Measurements from ENCODE around the gene FNDC8. TPM values are rescaled to one million over a fixed set of nuclear protein-coding genes. Genes with fewer than 3 reads are reported as not detected.
"Not testable (repeated sequence)": the region's sequence is repeated elsewhere in the genome, so short reads cannot be mapped to it uniquely, and the experiment has no call there.

Gene FNDC8
- total RNA-seq, 1 experiment from 2014 or later: not detected

- ATAC-seq (no peak), DNase-seq (ENCODE audit: low spot score) (no peak)
- no peak for TF ChIP-seq ATF2 (CRISPR knock-in tag; IDR thresholded peaks at IDR 0.05; ENCODE audit: borderline replicate concordance, low read depth)
- TF ChIP-seq ZNF232 (CRISPR knock-in tag; IDR thresholded peaks at IDR 0.05): no peak
- TF ChIP-seq TEAD1 (CRISPR knock-in tag; IDR thresholded peaks at IDR 0.05): no peak
- TF ChIP-seq EMX1 (CRISPR knock-in tag; IDR thresholded peaks at IDR 0.05): no peak
- no peak for TF ChIP-seq ELF4 (CRISPR knock-in tag; IDR thresholded peaks at IDR 0.05; ENCODE audit: low read depth)
- TF ChIP-seq ZNF423 (CRISPR knock-in tag; IDR thresholded peaks at IDR 0.05): no peak
- TF ChIP-seq NR1H2 (CRISPR knock-in tag; IDR thresholded peaks at IDR 0.05): no peak
- no peak for TF ChIP-seq FOXK1 (CRISPR knock-in tag; IDR thresholded peaks at IDR 0.05)
- TF ChIP-seq STAT6 (CRISPR knock-in tag; conservative IDR thresholded peaks at IDR 0.05; ENCODE audit: low read depth): no peak
- TF ChIP-seq GTF2I (CRISPR knock-in tag; conservative IDR thresholded peaks at IDR 0.05): no peak
- TF ChIP-seq IRF2 (CRISPR knock-in tag; IDR thresholded peaks at IDR 0.05; ENCODE audit: borderline replicate concordance, low read depth): no peak
- no peak for TF ChIP-seq RORB (CRISPR knock-in tag; IDR thresholded peaks at IDR 0.05)
- TF ChIP-seq ATF3 (CRISPR knock-in tag; conservative IDR thresholded peaks at IDR 0.05): no peak
- TF ChIP-seq KAT7 (CRISPR knock-in tag; IDR thresholded peaks at IDR 0.05; ENCODE audit: borderline replicate concordance): no peak
- no peak for TF ChIP-seq JAZF1 (CRISPR knock-in tag; IDR thresholded peaks at IDR 0.05)
- no peak for TF ChIP-seq HMGA2 (CRISPR knock-in tag; IDR thresholded peaks at IDR 0.05)
- TF ChIP-seq NFYB (CRISPR knock-in tag; conservative IDR thresholded peaks at IDR 0.05; ENCODE audit: low read depth): no peak
- TF ChIP-seq ETV6 (CRISPR knock-in tag; IDR thresholded peaks at IDR 0.05): no peak
- Mint-ChIP-seq H3K4me1 (no peaks in the 10 kb centered on the region), H3K4me3 (no peak overlapping the region), H3K36me3 (peaks cover 22% of the 10 kb centered on the region), H3K9me3 (no peaks in the 10 kb centered on the region), H3K27ac (no peak overlapping the region), H3K27me3 (ENCODE audit: low read depth) (no peaks in the 10 kb centered on the region)
- CTCF ChIA-PET: interaction anchor here (1.2 to 1.8 kb wide), 2 partner anchors 14 to 16 kb away, joined by 5 to 7 read pairs; partner anchors contain the start of gene RAD51D
- POLR2A ChIA-PET: no interaction called here
Observed at GRCh38 chr17:35103271-35103670, 18.1 kb upstream of the FNDC8 start.

- DNase-seq (ENCODE audit: low spot score) (no peak), ATAC-seq (no peak)
- TF ChIP-seq CREM (CRISPR knock-in tag; IDR thresholded peaks at IDR 0.05): no peak
- no peak for TF ChIP-seq ZSCAN18 (CRISPR knock-in tag; IDR thresholded peaks at IDR 0.05)
- no peak for TF ChIP-seq SMAD4 (CRISPR knock-in tag; IDR thresholded peaks at IDR 0.05)
- TF ChIP-seq HMGXB4 (CRISPR knock-in tag; IDR thresholded peaks at IDR 0.05): no peak
- TF ChIP-seq OVOL2 (CRISPR knock-in tag; IDR thresholded peaks at IDR 0.05; ENCODE audit: borderline replicate concordance): no peak
- no peak overlapping the region for H3K4me3 Mint-ChIP-seq
- no peak overlapping the region for H3K27ac Mint-ChIP-seq
- H3K36me3 Mint-ChIP-seq: peaks cover 22% of the 10 kb centered on the region
- no peaks in the 10 kb centered on the region for H3K9me3 Mint-ChIP-seq
- H3K4me1 Mint-ChIP-seq: no peaks in the 10 kb centered on the region
- no peaks in the 10 kb centered on the region for H3K27me3 Mint-ChIP-seq (ENCODE audit: low read depth)
- POLR2A ChIA-PET: no interaction called here
- CTCF ChIA-PET: no interaction called here
Observed at GRCh38 chr17:35104844-35105450, 16.5 kb upstream of the FNDC8 start.

GRCh38 chr17:35110791-35111190, 10.6 kb upstream of the FNDC8 start:
- POLR2A ChIA-PET, H3K4me3 Mint-ChIP-seq: not testable (repeated sequence)

More at GRCh38 chr17:35110791-35111190, 10.6 kb upstream of the FNDC8 start:
- not testable (repeated sequence) for H3K4me1 Mint-ChIP-seq; DNase-seq (ENCODE audit: low spot score); H3K27me3 Mint-ChIP-seq (ENCODE audit: low read depth); H3K9me3 Mint-ChIP-seq; H3K27ac Mint-ChIP-seq; ATAC-seq
- CTCF ChIA-PET: interaction anchor here (0.6 to 2.7 kb wide), 2 partner anchors 9 to 21 kb away, joined by 4 to 10 read pairs; partner anchors contain the start of gene RAD51D
- peaks cover 13% of the 10 kb centered on the region for H3K36me3 Mint-ChIP-seq
